GM21786 (cell line): ENCODE measurements around the gene PPP1R14D.
"Not testable (repeated sequence)": the region's sequence is repeated elsewhere in the genome, so short reads cannot be mapped to it uniquely, and the experiment has no call there.

ENCODE experiments used
- ATAC-seq: cut with Tn5 transposase; IDR thresholded peaks from one replicate; pipeline ENCODE4 v1.9.1; 2021; ENCODE audit not compliant: unreplicated experiment

PPP1R14D gene, protein sequence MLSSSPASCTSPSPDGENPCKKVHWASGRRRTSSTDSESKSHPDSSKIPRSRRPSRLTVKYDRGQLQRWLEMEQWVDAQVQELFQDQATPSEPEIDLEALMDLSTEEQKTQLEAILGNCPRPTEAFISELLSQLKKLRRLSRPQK

DNA sequence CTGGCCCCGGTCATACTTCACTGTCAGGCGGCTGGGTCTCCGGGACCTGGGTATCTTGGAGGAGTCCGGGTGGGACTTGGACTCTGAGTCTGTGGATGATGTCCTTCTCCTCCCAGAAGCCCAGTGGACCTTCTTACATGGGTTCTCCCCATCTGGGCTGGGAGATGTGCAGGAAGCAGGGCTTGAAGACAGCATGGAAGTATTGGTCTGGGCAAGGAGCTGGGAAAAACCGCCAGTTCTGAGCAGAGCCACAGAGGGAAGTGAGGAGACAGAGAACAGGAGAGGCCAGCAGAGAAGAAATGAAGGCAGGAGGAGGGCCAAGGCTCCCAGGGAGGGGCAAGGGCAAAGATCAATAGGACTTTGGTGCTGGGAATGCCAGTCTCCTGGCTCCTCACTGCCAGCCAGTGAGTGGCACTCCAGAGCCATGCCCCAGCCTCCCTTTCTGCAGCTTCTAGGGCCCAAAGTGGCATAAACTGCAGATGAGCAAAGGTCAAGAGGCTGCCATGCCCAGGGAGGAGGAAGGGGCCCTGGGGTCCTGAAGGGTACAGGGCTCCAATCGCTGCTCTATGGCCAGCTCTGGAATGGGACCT, at the start of gene PPP1R14D:
PPP1R14D (minus strand) TSS at position 262 of the 590 bp plus-strand sequence; CDS start at position 195, 67 bp downstream.
- no peak for ATAC-seq

DNA sequence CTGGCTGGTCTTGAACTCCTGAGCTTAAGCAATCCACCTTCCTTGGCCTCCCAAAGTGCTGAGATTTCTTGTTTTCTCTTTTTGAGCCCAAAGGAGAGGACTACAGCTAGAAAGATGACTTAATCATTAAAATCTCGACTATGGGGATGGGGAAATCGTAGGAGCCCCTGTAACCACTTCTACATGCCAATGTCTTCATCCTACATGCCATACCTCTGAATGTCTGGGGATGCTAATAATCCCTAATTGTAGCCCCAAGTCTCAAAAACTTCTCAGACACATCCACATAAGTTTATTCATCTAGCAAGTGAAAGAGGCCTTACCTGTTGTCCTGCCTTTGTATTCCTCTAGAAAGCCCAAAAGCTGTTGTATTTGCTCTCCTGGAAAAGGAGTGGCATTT, 49.2 kb upstream of the PPP1R14D start:
- ATAC-seq: no peak

DNA sequence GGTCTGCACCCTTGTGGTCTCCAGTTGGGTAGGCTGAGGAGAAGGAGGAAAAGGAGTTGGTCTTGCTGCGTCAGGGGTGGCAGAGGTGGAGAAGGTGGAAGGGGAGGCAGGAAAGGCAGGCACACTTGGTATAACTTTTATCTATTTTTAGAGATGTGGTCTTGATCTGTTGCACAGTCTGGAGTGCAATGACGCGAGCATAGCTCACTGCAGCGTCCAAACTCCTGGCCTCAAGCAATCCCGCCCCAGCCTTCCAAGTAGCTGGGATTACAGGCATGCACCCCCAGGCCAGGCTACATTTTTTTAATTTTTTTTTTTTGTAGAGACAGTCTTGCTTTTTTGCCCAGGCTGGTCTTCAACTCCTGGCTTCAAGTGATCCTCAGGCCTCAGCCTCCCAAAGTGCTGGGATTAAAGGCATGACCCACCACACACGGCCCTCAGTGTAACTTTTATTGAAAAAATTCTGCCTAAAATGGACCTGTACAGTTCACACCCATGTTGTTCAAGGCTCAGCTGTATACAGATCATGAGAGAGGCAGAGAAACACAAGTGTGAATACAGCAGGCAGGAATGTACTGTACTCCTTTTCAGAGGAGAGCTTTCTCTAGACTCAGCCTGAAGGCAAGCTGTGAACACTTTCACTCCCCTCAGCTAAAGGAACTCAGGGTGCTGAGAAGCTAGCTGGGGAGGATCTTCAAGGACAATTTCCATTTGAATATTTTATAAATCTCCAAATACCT, 47.7 kb upstream of the PPP1R14D start:
- no peak for ATAC-seq

DNA sequence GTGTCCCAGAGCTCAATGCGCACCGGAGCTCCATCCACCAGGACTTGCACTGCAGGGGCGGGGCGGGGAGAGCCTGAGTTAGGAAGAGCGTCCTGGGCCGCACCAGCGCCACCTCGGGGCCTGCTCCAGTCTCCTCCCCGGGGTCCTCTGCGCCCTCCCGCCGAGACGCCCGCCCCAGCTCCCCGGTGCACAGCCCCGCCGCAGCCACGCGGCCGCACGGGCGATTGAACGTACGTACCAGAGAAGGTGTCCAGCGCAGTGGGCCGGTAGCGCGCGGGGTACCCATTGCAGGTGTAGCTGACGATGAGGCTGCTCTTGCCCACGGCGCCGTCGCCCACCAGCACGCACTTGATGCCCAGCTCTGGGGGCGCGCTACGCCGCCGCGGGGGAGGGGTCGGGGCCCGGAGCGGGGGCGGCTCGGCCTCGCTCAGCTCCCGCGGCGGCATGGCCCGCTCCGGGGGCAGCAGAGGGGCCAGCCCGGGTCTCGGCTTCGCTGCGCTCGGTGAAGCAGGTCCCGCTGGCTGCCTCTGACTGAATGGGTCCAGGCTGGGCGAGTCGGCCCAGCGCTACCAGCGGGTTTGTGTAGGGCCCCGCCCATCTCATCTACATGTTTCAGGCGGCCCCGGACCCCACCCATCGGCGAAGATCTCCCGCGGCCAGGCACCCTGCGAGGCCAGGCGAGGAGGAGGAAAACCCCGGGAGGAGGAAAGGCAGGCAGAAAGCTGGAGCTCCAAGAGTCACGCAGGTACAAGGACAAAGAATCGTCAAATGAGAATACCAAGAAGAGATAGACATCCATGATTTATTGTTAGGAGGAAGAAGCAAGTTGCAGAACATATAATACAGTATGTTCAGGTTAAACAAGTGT, 45.4 kb upstream of the PPP1R14D start, which contains the start of gene RHOV:
RHOV (minus strand) TSS at position 541 of the 868 bp plus-strand sequence; CDS start at position 446, 95 bp downstream.
- peak; percentile 54 for ATAC-seq

DNA sequence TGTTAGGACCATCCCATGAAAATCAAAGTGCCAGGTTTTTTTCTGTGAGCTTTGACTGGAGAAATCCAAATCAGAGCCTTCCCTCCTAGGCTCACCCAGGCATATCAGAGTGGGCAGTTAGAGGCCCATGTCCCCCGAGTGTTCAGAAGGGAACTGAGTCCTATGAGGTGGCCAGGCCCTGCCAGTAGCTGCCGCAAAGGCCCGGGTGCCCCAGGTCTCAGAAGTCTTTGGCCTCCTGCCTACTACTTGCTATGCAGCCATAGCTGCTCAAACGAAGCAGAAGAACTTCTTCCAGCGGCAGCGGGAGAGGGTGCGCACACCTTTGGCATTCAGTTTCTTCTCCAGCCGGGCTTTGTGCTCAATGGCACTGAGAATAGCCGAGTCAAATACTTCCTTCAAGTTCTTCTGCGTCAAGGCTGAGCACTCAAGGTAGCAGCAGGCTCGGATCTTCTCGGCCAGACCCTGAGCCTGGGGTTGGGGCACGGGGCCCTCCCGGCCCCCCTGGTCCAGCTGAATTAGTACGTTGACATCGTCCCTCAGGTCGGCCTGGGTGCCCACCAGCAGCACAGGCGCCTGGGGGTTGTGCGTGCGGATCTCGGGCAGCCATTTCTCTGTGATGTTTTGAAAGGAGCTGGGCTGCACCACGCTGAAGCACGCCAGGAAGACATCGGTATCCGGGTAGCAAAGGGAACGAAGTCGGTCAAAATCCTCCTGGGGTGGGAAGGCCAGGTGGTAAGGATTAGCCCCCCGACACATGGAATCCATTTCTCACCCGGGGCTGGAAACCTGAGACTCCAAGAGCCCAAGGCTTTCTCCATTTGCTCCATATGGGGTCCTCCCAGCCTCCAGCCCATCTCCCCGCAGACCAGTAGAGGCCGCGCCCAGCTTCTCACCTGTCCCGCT, 44.5 kb upstream of the PPP1R14D start:
- ATAC-seq: no peak

DNA sequence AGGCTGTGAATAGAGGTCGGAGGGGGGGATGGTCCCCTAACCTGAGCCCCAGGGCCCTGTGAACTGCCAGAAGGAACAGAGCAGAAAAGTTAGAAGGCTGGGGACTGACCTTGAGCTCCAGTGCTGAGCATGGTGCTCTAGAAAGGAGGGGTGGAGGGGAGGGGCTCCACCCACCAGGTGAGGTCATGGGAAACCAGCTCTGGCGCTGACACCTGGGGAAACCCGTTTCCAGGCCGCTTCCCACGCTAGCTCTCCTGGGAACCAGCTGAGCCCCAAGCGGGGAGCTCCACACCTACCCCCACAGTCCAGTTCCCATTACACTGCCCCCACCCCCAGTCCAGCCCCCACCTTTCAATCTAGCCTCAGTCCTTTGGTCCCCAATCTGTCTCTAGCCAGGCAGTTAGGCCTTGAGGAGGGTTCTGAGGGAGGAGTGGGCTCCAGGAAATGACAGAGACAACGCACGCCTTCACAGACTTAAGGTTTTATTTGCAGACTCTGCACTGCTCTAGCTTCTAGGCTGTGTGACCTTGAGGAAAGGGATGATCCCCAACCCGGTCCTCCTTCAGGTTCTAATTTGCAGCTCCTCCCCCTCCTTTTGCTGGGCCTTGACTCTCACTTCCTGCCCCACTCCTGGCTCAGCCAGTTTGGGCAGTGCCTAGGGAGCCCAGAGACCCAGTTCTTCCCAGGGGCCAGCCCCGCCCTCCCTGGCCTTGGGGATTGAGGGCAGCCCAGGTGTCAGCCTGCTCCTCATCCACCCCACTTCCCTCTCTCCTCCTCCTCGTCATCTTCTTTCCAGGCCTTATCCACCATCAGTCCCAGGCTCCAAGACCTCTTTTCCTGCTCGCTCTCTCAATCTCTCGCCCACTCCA, 43.5 kb upstream of the PPP1R14D start:
- peak; percentile 39 for ATAC-seq

DNA sequence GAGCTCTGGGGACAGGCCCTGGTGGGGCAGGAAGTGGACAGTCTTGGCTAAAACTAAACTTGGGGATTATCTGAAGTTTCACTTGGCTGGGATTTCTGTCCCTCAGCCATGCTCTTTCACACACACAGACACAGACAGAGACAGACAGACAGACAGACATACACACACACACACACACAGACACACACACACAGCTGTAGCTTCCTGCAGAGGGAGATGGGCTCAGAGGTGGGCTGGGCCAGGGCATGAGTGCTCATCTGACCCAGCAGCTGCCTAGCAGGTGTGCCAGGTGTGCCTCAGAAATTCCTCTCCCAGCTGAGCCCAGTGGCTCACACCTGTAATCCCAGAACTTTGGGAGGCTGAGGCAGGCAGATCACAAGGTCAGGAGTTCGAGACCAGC, 42.2 kb upstream of the PPP1R14D start:
- no peak for ATAC-seq

DNA sequence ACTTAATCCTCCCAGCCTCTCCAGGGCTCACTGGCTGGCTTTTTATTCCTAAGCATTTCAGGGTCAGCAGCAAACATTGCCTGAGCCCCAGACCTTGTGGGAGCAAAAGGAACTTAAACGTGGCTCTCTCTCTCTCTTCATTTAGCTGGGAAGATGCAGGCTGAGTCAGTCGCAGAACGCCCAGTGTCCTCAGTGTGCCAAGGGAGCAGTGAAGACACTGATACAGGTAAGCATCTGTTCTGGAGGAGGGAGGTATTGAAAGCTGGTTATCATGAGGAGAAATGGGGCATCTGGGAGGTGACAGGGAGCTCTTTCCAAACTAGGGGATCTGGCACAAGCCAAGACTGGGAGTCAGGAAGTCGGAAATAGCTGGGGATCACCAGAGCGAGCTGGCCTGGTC, 41.2 kb upstream of the PPP1R14D start:
- ATAC-seq: no peak

DNA sequence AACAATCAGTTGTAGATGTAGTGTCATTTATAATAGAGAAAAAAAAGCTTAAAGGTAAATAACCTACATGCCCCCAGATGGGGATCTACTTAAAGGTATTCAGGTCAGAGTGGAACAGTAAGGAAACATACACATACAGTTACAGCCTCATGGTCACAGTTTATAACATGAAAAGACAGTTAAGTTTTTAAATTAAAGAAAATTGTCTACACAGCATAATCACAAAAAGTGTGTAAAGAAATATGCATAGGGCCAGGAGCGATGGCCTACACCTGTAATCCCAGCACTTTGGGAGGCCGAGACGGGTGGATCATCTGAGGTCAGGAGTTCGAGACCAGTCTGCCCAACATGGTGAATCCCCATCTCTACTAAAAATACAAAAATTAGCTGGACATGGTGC, 38.7 kb upstream of the PPP1R14D start:
- ATAC-seq: no peak

DNA sequence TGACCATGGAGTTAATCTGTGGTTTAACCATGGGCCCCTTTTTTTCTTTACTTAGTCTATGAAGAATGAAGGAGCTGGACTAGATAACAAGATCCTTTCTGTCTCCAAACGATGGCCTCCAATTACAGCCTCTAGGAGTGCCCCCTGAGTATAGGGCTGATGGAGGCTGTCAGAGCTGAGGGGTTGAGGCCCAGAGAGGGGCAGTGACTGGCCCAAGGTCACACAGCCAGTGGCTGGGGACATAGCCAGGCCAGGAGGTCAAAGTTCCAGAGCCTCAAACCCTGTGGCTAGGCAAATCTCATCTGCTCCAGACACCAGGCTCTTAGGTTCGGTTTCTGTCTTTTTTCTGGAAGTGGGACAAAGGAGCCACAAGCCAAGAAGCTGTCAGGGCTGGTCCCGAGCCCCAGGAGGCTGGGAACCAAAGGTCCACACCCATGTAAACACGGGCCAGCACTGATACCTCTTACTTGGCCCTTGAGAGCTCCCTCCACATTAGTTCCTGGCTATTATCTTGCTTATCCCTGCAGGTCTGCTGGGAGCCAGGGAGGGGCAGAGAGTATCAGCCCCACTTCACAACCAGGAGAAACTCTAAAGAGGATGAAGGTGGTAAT, 35.3 kb upstream of the PPP1R14D start:
- ATAC-seq: no peak

DNA sequence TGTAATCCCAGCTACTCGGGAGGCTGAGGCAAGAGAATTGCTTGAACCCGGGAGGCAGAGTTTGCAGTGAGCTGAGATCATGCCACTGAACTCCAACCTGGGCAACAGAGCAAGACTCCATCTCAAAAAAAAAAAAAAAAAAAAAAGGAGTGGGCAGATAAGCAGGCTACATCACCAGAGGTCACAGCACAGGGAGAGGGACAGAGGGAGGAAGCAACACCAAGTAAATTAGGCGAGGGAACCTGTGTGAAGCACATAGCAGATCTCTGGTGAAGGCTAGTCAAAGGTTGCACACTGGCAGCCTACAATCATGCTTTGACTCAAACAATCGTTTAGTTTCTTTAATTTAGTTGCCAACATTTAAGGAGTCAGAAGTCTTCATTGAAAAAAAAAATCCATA, 32.6 kb upstream of the PPP1R14D start:
- not testable (repeated sequence) for ATAC-seq

DNA sequence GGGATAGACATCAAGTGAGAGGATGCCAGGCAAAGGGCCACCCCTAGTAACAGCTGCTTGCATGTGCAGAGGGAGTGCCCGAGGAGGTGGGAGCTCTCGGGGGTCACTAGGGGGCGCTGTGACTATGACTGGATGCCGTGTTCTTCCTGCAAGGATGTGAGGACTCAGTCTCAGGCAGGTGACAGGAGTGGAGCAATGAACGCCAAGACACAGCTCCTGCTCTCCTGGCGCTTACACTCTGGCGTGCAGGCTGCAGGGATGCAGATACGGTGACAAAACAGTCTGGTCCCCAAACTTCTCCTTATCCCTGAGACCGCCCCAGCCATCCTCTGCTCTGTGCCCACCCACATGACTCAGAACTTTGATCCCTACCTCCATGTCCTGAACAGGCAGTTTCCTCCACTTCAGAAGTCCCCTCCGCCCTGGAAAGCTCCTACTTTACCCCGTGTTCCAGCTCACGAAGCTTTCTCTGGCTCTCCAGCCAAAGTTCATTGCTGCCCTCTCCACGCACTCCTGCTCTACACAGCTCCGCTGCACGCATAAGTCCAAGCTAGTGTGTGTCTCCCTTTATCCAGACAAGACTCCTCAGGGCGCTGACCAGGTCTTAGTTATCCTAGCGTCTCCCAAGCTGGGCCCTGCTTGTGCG, 30.8 kb upstream of the PPP1R14D start:
- ATAC-seq: peak; percentile 53

DNA sequence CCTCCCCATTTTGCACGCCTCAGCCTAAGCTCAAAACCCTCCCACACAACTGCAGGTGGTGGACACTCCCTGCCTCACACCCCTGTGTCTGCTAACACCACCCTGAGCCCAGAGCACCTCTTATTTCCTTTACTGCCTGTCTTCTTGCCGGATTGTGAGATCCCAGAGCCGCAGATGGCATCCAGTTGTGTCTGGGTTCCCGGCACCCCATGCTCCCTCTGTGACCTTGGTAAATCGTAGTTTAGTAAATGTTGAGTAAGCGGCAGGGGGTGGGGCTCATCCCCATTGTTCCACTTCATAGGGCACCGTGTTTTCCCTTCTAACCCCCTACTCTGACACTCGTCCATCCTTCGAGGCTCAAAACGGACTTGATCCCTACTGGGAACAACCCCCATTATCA, 30.2 kb upstream of the PPP1R14D start:
- no peak for ATAC-seq

DNA sequence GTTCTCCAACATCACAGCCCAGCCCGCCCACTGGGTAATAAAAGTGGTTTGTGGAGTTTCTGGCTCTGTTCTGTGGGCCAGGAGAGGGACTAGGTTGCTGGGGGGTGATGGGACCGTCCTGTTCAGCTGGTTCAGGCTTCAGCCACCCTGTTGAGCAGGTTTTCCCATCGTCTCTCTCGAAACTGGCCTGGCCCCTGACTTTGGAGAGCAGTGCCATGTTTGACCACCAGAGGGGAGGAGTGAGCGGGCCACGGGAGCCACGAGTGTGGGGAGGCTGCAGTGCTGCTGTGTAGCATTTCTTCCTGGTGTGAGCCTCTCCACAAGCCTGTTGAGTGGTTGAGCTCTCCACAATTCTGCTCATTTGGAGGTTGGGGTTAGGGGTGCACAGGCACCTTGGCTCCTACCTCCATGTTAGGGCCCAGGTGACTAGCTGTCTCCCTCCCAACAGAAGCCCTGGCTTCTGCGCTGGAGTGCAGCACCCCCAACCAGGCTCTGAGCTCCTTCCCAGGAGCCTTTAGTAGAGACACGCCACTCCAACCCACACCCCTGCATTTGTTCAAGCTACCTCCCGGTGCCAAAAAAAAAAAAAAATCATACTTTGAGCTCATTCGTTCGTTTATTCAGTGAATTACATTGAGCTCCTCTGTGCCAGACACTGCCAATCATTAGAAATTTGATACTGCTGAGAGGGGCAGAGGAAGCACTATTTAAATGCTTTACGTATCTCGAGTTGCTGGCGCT, 29.3 kb upstream of the PPP1R14D start:
- ATAC-seq: peak; percentile 53

DNA sequence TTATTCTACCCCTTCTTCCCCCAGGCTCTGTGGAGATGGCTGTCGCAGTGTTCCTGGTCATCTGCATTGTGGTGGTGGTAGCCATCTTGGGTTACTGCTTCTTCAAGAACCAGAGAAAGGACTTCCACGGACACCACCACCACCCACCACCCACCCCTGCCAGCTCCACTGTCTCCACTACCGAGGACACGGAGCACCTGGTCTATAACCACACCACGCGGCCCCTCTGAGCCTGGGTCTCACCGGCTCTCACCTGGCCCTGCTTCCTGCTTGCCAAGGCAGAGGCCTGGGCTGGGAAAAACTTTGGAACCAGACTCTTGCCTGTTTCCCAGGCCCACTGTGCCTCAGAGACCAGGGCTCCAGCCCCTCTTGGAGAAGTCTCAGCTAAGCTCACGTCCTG, 28.2 kb upstream of the PPP1R14D start:
- ATAC-seq: no peak

DNA sequence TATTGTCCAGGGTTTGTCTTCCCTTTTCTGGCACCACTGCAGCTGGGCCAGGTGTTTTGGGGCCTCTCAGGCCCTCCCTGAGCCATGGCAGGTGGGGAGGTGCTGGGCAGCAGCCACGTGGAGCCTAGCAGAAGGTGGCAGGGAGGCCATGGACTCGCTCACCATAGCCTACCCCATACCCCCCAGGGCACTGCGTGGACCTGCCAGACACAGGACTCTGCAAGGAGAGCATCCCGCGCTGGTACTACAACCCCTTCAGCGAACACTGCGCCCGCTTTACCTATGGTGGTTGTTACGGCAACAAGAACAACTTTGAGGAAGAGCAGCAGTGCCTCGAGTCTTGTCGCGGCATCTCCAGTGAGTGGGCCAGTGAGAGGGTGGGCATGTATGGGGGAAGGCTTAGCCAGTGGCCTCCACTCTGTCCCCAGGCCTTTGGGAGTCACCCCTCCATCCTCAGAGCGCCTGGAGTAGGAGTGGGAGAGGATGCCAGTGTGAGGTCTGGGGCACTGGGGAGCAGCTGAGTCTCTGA, 27.3 kb upstream of the PPP1R14D start:
- no peak for ATAC-seq

DNA sequence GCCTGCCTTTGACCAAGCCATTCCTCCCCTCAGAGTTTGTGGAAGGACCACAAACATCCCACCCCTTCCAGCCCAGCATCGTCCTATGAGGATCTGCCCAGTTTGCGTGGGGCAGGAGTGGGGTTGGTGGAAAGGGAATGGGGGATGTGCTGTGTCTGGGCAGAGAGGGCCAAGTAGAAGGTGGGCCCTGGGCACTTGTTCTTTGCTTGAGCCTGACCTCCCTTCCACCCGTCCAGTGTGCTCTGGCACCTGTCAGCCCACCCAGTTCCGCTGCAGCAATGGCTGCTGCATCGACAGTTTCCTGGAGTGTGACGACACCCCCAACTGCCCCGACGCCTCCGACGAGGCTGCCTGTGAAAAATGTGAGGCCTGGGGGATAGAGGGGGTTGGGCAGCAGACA, 25.7 kb upstream of the PPP1R14D start:
- ATAC-seq: no peak
